ENCODE measurements around the gene COBLL1. TPM values are rescaled to one million over a fixed set of nuclear protein-coding genes. Genes with fewer than 3 reads are reported as not detected.
"Not testable (repeated sequence)": the region's sequence is repeated elsewhere in the genome, so short reads cannot be mapped to it uniquely, and the experiment has no call there.

Gene COBLL1
- total RNA-seq, 2 donors from 2014 or later: 0.04 to 0.18 TPM

DNA sequence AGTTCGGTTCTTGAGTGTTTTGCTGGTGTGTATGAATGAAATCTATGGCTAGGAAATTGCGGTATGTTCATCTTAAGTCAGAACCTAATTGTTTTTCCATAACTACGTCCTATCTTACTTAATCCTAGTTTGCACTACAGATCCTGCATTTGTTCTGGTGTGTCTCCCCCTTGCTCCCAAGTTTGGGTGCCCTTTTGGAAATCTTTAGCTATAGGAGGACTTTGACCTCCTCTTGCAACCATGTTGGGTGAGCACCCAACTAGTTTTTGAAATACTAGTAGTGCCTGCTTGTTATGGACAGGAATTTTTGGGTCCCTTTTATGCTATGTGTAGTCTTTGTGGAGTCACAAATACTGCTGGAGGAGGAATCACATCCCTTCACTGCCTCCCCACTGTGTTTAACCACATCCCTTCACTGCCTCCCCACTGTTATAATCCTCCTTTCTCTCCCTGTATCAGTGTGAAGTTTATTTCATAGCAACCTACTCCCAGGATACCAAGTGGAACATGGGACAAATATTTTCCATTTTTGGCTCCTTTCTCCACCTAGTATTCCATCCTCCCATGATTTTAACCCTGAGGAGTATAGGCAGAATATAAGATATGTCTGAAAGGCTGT lies 26.3 kb upstream of the COBLL1 start:
- Mint-ChIP-seq H3K9me3 (no peaks in the 10 kb centered on the region), H3K36me3 (no peaks in the 10 kb centered on the region), H3K27ac (no peak overlapping the region)
- no peak for ATAC-seq
- DNase-seq (ENCODE audit: low spot score in 2 of 2): no peak

DNA sequence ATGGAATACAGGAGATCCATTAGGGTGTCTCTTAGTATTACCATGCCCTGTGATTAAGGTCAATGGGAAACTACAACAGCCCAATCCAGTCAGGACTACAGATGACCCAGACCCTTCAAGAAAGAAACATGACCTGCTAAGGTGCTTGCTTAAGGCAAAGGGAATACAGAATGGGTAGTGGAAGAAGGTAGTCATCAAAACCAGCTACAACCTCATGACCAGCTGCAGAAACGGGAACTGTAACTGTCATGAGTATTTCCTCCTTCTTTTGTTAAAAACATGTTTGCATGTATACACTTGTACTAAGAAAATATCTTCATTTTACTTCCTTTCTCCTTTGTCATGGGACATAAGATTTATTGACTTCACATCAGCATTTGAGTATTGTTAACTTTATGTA lies 24.8 kb upstream of the COBLL1 start:
- H3K27ac Mint-ChIP-seq; DNase-seq (ENCODE audit: low spot score in 2 of 2); ATAC-seq; H3K36me3 Mint-ChIP-seq; H3K9me3 Mint-ChIP-seq: not testable (repeated sequence)

DNA sequence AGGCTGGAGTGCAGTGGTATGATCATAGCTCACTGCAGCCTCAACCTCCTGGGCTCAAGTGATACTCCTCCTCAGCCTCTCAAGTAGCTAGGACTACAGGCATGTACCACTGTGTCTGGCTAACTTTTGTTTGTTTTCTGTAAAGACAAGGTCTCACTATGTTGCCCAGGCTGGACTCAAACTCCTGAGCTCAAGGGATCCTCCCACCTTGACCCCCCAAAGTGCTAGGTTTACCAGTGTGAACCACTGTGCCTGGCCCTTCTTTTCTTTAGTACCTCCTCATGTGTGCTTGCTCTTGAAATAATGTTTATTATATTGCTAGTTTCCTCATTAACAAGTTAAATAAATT lies 19.0 kb upstream of the COBLL1 start:
- DNase-seq (ENCODE audit: low spot score in 2 of 2): no peak
- no peak for ATAC-seq
- Mint-ChIP-seq H3K9me3 (peaks cover 3 to 5% of the 10 kb centered on the region in 2 donors), H3K36me3 (no peaks in the 10 kb centered on the region), H3K27ac (no peak overlapping the region)

DNA sequence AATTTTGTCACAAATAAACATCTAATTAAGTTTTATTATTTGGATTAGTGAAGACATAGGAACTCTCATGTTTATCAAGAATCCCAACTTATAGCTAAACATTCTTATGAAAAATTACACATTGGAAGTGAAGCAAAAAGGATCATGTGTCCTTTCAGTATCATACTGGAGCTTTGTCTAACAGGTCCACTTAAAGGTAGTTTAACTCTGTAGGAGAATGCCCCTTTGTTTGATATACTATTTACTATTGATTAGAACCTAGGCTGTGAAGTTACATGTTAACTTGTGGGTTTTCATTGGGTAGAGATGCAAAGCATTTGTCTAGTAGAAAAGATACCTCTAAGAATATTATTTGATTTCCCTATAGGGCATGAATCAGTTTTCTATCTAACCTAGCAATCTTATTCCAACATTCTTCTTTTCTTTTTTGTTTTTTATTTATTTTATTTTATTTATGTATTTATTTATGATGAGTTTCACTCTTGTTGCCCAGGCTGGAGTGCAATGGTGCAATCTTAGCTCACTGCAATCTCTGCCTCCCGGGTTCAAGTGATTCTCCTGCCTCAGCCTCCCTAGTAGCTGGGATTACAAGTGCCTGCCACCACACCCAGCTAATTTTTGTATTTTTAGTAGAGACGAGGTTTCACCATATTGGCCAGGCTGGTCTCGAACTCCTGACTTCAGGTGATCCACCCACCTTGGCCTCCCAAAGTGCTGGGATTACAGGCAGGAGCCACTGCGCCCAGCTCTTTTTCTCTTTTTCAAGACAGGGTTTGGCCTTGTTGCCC lies 18.5 kb upstream of the COBLL1 start:
- not testable (repeated sequence) for H3K9me3 Mint-ChIP-seq; H3K36me3 Mint-ChIP-seq; DNase-seq (ENCODE audit: low spot score in 2 of 2)

DNA sequence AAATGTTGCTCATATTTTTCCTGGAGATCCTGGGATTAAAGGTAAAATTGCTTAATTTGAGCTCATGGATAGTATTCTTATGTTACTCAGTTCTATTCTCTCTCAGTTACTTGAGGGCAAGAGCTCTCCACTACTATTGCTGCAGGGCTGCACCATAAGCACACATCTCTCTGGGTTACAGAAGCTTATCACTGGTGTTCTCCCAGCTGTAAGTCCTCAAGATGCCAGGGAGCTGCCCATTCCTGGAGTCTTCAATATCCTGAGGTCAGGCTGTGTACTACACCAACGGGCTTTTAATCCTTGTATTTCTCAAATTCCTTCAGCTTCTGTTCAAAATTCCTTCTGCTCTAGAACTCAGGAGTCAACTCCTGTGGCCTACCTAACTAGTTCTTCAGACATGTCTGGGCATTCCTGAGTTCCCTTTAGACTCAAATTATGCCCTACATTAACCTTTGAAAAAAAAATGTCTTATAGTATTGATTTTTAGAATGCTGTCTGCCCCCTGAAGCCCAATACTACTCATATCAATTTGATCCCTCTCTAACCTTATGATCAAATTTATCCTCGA lies 17.7 kb upstream of the COBLL1 start:
- H3K27ac Mint-ChIP-seq: peak overlapping the region in 1 of 2 donors; percentile 44
- ATAC-seq: no peak
- H3K36me3 Mint-ChIP-seq: no peaks in the 10 kb centered on the region
- peaks cover 3 to 5% of the 10 kb centered on the region in 2 donors for H3K9me3 Mint-ChIP-seq
- DNase-seq (ENCODE audit: low spot score in 2 of 2): no peak

More for the DNA sequence above, 18.5 kb upstream of the COBLL1 start:
- ATAC-seq, H3K27ac Mint-ChIP-seq: not testable (repeated sequence)

DNA sequence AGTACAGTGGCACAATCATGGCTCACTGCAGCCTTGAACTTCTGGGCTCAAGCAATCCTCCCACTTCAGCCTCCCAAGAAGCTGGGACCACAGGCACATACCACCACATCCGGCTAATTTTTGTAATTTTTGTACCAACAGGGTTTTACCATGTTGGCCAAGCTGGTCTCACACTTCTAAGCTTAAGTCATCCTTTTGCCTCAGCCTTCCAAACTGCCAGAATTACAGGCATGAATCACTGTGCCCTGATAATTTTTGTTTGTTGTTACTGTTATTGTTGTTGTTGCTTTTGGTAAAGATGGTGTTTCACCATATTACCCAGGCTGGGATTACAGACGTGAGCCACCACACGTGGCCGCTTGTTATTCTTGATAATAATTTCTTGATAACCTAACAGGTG lies 10.5 kb upstream of the COBLL1 start:
- Mint-ChIP-seq H3K27ac (no peak overlapping the region), H3K36me3 (no peaks in the 10 kb centered on the region), H3K9me3 (no peaks in the 10 kb centered on the region)
- no peak for DNase-seq (ENCODE audit: low spot score in 2 of 2)
- ATAC-seq: no peak

DNA sequence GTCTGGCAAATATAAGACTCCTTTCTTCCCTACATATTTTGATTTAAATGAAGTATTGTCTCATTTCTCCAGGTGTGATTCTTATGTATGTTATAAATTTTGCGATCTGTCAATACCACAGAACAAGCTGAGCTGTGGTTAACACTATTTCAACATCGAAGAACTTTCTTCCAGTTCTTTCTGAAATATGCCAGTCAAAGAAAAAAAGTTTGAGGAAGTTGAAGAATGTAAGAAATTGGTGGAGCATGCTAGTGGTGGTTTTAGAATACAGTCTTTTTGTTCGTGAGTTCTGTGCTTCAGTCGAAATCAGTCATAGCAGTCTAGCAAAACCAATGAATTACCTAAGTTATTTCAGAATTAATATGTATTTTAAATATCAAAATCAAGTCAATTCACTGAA lies 8.6 kb upstream of the COBLL1 start:
- H3K9me3 Mint-ChIP-seq: no peaks in the 10 kb centered on the region
- H3K27ac Mint-ChIP-seq: no peak overlapping the region
- H3K36me3 Mint-ChIP-seq: no peaks in the 10 kb centered on the region
- DNase-seq (ENCODE audit: low spot score in 2 of 2) (no peak), ATAC-seq (no peak)

DNA sequence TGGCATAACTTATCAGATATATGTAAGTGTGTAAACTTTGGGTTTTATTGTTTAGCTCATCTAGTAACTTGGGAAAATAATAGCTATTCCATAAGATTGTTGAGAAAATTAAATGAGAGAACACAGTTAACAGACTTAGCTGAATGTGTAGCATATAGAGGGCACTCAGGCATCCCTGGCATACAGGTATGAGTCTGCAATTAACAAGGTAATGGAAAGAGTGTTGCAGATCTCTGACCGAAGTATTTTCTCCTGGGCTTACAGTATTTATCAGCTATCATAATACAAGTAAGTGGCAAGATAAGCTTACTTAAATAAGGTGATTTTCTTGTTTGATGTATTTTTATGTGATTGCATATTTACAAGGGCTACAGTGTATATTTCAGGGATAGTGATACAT lies 7.9 kb upstream of the COBLL1 start:
- Mint-ChIP-seq H3K9me3 (no peaks in the 10 kb centered on the region), H3K36me3 (no peaks in the 10 kb centered on the region), H3K27ac (no peak overlapping the region)
- no peak for DNase-seq (ENCODE audit: low spot score in 2 of 2)
- no peak for ATAC-seq

DNA sequence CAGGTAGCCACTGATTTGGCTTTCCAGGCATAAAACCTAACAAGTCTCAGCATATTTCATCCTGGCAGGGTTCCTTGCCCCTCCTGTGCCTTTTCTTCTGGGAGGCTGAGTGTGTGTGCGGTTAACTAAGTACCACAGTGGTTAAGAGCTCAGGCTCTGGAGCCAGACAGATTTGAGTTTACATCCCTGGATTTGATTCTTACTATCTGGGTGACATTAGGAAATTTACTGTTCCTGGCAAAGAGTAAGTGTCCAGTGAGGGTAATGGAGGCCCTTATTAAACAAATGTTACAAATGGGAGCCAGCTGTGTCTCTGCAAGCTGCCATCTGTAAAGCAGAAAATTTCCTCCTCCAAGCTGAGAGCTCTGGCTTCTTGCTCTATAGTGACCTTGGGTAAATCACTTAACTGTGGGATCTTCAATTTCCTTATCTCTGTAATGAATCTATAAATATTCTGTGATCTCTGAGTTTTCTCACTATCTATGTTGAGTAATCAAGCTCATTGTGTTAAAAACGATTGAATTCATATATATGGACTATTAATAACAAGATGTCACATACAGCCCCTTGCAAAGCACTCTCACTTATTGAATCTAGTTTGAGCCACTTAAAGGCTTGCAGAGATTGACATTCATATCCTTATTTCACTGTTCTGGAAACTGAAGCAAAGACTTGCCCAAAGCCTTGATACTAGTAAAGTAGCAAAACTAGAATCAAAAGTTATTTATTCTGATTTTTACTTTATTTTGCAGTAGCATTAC lies 6.5 kb upstream of the COBLL1 start:
- H3K36me3 Mint-ChIP-seq: no peaks in the 10 kb centered on the region
- H3K27ac Mint-ChIP-seq: no peak overlapping the region
- no peaks in the 10 kb centered on the region for H3K9me3 Mint-ChIP-seq
- DNase-seq (ENCODE audit: low spot score in 2 of 2): no peak
- no peak for ATAC-seq

DNA sequence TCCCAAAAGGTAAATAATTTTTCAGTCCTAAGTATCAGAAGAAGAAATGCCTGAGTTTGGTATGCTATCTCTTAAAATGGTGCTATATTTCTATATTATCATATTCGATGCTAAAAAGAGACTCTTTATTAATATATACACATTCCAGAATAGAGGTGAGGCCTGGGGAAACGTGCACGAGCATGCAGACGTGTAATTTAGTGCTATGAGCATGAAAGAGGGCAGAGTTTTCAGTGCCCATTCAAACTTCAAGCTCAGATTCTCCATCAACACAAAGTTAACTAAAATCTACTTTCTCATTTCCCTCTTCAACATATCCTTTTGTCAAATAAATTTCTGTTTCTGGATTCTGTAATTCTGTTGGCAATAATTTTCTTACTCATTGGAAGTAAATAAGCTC lies 5.7 kb upstream of the COBLL1 start:
- ATAC-seq (no peak), DNase-seq (ENCODE audit: low spot score in 2 of 2) (no peak)
- Mint-ChIP-seq H3K9me3 (no peaks in the 10 kb centered on the region), H3K27ac (no peak overlapping the region), H3K36me3 (no peaks in the 10 kb centered on the region)

DNA sequence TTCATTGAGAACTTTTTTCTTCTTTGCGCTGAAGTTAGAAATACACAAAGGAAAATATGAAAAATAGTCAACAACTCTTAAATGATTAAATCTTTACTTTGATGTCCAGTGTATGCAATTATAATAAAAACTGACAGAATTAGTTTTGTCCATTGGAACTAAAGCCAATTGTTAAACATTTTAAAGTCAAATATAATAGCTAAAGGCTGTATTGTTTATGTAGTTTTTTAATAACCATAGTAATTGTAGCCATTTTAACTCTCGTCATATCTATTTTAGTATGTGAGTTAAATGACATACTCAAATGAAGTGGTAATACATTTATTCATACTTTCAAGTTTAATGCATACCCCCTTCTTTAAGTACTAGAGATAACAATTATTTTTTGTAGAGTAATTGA lies 4.7 kb upstream of the COBLL1 start:
- H3K27ac Mint-ChIP-seq: no peak overlapping the region
- no peaks in the 10 kb centered on the region for H3K9me3 Mint-ChIP-seq
- no peaks in the 10 kb centered on the region for H3K36me3 Mint-ChIP-seq
- DNase-seq (ENCODE audit: low spot score in 2 of 2) (no peak), ATAC-seq (no peak)

DNA sequence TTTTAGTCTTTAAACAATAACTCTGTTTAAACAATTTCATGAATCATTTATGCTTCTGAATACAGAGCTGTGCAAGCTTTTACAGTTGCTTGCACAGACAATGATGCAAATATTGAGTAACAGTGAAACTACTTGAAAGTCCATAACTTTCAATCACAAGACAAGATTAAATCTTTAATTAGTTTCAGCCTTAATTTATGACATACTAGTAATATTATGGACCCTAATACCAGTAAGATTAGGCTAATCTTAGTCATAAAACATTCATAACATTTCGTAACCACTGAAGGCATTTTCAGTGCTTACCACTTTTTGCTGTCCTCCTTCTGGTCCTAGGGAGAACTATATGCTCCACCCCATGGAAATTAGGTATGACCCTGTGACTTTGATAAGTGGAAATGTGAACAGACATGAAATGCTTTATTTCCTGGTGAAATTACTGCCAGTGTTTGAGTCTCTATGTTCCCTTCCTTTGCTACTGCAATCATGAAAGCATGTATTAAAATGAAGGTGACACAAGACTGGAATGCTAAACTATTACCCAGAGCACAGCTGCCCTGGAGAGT lies 1.8 kb upstream of the COBLL1 start:
- ATAC-seq (no peak), DNase-seq (ENCODE audit: low spot score in 2 of 2) (no peak)
- Mint-ChIP-seq H3K36me3 (peaks cover 0 to 6% of the 10 kb centered on the region in 2 donors), H3K27ac (no peak overlapping the region), H3K9me3 (no peaks in the 10 kb centered on the region)

DNA sequence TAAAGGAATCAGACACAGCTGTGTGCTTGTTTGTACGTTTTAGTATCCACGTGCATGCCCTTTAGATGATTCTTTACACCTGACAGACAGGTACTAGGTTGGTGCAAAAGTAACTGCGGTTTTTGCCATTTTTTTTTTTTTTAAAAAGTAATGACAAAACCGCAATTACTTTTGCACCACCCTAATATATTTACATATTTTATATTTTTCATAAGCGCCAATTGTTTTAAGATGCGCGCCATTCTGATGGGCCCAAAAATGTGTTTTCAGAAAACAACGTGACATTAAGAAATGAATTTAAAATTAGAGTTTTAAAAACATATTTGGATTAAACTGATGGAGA lies 972 bp upstream of the COBLL1 start:
- Mint-ChIP-seq H3K9me3 (no peaks in the 10 kb centered on the region), H3K27ac (no peak overlapping the region), H3K36me3 (peaks cover 0 to 6% of the 10 kb centered on the region in 2 donors)
- no peak for ATAC-seq
- no peak for DNase-seq (ENCODE audit: low spot score in 2 of 2)

DNA sequence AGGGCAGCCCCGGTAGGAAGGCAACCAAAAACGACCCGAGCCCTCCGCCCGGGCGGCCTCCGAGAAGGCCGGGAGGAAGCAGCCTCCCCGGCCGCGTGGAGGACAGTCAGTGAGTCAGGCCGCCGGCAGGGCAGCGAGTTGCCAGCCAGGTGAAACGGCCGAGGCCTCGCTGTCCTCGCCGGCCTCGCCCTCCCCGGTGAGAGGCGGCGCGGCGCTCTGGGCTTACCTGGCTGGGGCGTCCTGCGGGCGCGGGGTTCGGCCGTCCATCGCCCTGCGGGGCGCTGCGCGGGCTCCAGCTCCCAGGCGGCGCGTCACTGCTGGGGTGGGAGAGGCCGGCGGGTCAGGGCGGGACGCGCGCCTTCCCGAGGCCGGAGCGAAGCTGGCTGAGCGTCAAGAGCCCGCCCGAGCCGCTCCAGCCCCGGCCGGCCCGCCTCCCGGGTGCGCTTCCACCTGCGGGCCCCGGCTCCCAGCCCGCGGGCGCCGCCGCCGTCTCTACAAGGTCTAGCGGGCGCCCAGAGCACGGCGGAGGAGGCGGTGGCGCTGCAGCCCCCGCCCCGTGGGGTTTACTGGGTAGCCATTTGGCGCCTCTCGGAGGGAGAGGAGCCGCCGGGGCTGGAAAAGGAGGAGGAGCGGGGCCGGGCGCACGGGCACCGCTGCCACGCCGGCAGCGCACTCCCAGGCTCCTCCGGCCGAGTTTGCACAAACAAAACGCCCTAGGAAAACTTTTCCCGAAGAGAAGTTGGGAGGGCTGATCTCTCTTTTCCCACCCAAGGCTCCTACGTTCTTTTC lies 499 bp downstream of the COBLL1 start:
- no peak overlapping the region for H3K27ac Mint-ChIP-seq
- peaks cover 0 to 6% of the 10 kb centered on the region in 2 donors for H3K36me3 Mint-ChIP-seq
- H3K9me3 Mint-ChIP-seq: no peaks in the 10 kb centered on the region
- DNase-seq (ENCODE audit: low spot score in 2 of 2): peak in 1 of 2 donors; percentile 38
- peak; percentile 68 to 85 for ATAC-seq

DNA sequence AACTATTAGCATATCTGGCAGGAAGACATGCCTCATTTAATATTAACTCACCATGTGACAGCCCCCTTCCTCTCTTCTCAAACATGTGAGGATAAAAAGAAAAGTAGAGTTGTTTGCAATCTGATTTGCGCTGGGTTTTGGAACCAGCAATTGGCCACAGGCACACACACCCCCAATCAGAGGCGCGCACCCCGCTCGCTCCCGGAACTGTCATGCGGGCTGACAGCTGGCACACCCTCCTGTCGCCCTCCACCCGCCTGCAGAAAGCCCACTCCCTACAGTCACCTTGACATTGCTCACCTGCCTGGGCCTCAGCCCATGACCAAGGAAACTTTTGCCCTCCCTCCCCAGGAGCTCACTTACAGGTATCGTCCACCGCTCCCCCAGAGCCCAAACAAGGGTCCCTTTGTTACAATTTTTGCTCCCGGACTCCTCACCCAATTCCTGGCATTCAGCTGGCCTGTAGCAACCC lies 1.1 kb downstream of the COBLL1 start:
- no peak for ATAC-seq
- Mint-ChIP-seq H3K9me3 (no peaks in the 10 kb centered on the region), H3K27ac (no peak overlapping the region), H3K36me3 (peaks cover 0 to 6% of the 10 kb centered on the region in 2 donors)
- no peak for DNase-seq (ENCODE audit: low spot score in 2 of 2)

DNA sequence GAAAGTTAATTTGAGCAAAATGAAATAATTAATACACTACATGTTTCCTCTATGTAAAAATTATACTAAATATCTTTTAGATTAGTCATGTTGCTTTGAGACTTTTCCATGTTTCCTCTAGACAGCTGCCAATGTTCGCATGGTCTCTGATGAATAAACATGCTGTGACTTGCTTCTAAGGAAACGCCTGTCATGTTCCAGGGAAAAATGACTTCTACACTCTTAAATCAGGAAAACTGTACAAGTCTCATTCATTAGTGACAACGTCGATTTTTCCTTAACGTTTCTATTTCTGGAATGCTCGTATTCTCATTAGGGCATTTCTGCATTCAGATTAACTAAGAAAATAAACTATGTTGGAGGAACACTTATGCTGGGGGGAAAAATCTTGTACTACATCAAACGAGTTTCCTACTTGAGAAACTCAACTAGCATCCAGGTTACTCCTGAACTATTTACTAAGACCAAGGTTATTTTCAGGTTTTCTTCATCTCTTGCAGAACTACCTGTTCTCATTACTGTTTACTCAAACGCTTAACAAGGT lies 1.6 kb downstream of the COBLL1 start:
- Mint-ChIP-seq H3K36me3 (peaks cover 0 to 6% of the 10 kb centered on the region in 2 donors), H3K27ac (no peak overlapping the region), H3K9me3 (no peaks in the 10 kb centered on the region)
- ATAC-seq (no peak), DNase-seq (ENCODE audit: low spot score in 2 of 2) (no peak)
